NCI-H2081 (cell line): ENCODE measurements around the gene KCTD12.
A peak's percentile ranks its signal among the peaks of the same experiment; 100 is the strongest.
"Not testable (repeated sequence)": the region's sequence is repeated elsewhere in the genome, so short reads cannot be mapped to it uniquely, and the experiment has no call there.

Experiments used
- DNase-seq, 2 experiments: peaks; one replicate each; lab custom pipeline; 2025; lab: John Stamatoyannopoulos, UW

The KCTD12 gene

GRCh38 chr13:76886292-76887075 is at the start of gene KCTD12:
TSS of gene KCTD12 (minus strand) at chr13:76886405. CDS start at chr13:76886148, 257 bp downstream.
- DNase-seq, result peak; percentile 14 to 59

GRCh38 chr13:76934671-76935070 is 48.5 kb upstream of the KCTD12 start:
- DNase-seq, result no peak

- no peak for DNase-seq
Observed at GRCh38 chr13:76932076-76932475, 45.9 kb upstream of the KCTD12 start.

GRCh38 chr13:76929851-76930374 is 43.7 kb upstream of the KCTD12 start:
- DNase-seq, result no peak

- DNase-seq, result no peak
Observed at GRCh38 chr13:76929320-76929719, 43.1 kb upstream of the KCTD12 start.

DNA sequence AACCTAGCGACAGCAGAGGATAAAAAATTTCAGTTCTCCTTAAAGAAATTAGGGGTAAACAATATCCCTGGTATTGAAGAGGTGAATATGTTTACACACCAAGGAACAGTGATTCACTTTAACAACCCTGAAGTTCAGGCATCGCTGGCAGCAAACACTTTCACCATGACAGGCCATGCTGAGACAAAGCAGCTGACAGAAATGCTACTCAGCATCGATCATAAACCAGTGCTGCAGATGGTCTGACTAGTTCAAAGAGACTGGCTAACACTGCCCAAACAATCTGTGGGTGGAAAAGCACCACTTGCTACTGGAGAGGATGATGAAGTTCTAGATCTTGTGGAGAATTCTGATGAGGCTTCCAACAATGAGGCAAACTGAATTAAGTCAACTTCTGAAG is 42.3 kb upstream of the KCTD12 start:
- no peak for DNase-seq

GRCh38 chr13:76927955-76928354 is 41.8 kb upstream of the KCTD12 start:
- DNase-seq, result no peak

DNA sequence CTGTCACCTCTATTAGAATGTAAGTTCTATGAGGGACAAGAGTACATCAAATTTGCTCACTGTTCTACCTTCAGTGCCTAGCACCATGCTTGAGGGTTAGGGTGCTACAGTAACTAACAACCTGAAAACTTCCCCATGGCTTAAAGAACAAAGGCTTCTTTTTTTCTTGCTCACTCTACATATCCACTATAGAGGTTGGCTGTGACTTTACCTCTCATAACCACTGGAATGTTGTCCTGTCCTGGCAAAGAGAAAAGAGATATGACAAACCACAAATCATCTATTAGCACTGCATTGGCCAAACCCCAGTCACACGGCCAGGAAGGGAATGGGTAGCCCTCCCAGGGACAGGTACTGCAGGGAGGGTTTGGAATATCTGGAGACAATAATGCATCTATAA is 38.9 kb upstream of the KCTD12 start:
- DNase-seq, result no peak

GRCh38 chr13:76921516-76921915 is 35.3 kb upstream of the KCTD12 start:
- no peak for DNase-seq

DNA sequence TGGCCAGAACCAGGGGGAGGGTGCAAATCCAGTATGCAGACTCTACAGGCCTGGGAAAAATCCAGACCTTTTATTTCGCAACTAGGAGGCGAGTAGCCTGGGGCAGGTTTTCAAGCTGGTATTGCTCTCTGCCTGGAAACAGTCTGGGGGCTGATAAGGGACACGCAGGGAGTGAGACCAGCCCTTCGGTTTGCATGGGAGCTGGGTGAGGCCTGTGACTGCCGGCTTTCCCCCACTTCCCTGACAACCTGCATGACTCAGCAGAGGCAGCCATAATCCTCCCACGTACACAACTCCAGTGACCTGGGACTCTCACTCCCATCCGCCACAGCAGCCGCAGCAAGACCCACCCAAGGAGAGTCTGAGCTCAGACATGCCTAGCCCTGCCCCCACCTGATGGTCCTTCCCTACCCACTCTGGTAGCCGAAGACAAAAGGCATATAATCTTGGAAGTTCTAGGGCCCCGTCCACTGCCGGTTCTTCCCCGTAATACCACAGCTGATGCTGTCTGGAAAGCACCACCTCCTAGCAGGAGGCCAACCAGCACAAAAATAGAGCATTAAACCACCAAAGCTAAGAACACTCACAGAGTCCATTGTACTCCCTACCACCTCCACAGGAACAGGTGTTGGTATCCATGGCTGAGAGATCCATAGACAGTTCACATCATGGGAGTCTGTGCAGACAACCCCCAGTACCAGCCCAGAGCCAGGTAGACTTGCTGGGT is 31.7 kb upstream of the KCTD12 start:
- DNase-seq, result not testable (repeated sequence)

DNA sequence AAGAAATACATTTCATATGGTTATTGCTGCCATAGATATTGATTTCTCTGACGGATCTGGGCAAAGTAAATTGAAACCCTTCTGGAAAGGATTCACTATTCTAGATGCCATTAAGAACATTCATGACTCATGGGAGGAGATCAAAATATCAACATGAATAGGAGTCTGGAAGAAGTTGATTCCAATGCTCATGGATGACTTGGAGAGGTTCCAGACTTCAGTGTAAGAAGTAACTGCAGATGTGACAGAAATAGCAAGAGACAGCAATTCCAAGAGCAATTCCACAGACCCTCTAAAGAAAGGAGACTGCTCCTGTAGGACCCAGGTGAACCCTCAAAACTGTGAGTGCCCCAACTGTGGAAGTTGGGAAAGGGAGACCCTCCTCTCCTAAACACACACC is 30.9 kb upstream of the KCTD12 start:
- no peak for DNase-seq

GRCh38 chr13:76913898-76914297 is 27.7 kb upstream of the KCTD12 start:
- DNase-seq, result no peak

GRCh38 chr13:76912476-76912875 is 26.3 kb upstream of the KCTD12 start:
- no peak for DNase-seq

DNA sequence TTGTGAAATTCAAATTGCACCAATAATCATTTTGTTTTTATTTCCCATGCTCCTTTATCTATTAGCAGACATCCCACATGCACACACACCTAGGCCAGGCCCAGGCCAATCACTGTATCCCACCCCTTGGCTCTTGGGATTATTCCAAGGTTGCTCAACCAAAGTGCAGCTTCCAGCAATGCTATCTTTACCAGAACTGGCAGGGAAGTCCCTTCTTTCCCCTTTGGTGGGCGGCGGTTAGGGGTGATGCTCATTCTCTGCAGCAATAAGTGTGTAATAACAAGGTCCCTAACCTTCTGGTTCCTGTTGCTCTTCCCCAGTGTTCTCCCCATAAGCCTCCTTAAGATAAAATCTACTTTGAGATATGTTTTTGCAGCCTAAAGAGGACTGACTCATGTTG is 18.3 kb upstream of the KCTD12 start:
- DNase-seq, result no peak

- peak; percentile 56 to 69 for DNase-seq
Observed at GRCh38 chr13:76903544-76904162, 17.4 kb upstream of the KCTD12 start.

- DNase-seq, result not testable (repeated sequence)
Observed at GRCh38 chr13:76899066-76899465, 12.9 kb upstream of the KCTD12 start.

- DNase-seq, result not testable (repeated sequence)
Observed at GRCh38 chr13:76897171-76897570, 11.0 kb upstream of the KCTD12 start.

DNA sequence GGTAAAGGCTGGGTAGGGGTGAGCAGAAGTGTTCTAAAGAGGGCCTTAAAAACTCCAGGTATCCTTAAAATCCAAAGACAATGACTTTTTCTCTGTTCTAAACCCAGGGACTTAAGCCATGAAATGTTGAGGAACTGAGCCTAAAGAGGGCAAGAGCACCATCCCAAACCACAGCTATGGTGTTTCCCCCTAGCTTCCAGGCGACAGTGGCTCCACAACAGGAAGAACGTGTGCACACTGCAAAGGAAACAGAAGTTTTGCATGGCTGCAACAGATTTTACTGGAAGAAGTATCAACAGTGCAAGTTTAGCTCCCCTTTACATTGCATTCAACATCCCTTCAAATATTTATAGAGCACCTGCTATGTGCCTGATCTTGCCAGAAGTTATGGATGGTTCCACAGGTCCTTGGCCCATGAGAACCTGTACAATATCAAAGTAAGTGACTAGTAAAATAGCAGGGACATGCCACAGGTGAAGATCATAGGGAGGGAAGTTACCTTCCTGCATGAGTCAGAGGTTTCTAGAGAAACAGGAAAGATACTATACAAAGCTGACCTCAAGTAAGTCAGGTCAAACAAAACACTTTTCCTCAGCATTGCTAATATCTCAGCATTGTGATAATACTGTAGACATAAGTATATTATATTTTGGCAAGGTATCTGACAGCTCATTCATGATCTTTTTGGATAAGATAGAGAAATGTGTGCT is 8.4 kb upstream of the KCTD12 start:
- no peak for DNase-seq

DNA sequence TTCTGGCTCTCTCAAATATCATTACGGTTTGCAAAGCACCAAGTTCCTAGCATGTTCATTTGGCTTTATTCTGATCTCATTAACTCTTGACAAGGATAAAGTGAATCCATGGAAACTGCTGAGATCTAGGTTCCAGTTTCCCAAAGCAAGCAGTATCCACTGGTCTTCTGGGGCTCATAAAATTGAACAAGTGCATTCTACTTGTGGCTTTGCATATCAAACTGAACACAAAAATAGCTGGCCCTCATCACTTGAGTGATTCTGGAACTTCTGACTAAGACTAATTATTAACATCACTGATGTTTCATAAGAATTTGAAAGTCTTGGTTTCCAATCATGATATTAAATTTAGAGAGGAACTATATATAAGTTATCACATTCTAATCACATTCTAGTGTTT is 6.3 kb upstream of the KCTD12 start:
- no peak for DNase-seq

DNA sequence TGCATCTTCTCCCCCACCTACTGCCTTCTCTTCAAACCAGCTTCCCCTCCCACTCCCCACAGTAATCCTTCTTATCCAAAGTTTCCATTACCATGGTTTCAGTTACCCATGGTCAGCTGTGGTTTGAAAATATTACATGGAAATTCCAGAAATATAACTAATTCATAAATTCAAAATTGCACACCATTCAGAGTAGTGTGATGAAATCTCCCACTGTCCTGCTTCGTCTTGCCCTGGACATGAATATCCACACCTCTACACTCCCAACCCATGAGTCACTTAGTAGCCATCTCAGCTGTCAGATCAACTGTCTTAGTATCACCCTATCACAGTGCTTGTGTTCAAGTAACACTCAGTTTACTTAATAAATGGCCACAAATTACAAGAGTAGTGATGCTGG is 3.8 kb upstream of the KCTD12 start:
- no peak for DNase-seq

DNA sequence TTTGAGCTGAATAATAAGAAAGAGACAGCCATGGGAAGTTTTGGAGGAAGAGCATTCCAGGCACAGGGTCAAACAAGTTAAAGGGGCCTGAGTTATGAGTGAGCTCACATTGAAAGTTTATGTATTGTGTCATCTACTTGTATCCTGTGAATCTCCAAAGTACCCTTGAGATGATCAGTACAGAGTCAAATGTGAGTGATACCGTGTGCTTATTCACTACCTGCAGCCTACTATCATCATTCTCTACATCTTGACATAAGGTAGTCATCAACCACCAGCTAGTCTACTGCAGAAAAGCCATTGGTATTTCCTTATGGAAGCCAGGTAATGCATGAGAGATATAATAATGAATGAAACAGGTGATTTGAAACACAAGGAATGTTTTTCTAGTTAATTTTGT is 3.0 kb upstream of the KCTD12 start:
- no peak for DNase-seq

DNA sequence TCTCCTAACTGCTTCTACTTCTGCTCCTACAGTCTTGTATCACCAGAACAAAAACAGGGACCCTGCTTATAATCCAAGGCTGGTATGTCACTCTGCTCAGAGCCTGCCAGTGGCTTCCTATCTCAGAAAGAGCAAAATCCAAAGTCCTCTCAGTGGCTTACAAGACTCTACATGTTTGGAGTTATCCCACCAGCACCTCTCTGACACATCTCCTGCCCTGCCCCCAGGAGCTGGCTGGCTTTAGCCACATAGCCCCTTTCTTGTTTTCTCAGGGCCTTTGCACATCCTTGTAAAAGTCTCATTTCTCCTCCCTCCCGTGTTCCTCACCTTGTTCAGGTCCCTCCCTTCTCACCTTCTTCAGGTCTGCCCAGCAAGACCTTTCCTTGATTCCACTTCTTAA is 2.2 kb upstream of the KCTD12 start:
- no peak for DNase-seq
